GM23338 (cell line): Measurements from ENCODE around the gene CAMTA1. TPM values are rescaled to one million over a fixed set of nuclear protein-coding genes. Genes with fewer than 3 reads are reported as not detected.

Experiments used
- ATAC-seq: fragments of 200-7000 bp; cut with Tn5 transposase; 3 replicates; pipeline ENCODE4 v1.9.1; 2020
- DNase-seq: peaks from one replicate; pipeline ENCODE4 v3.0.0-alpha.2; 2015; ENCODE audit warnings: low spot score
- H2AFZ ChIP-seq: fragments of 200-600 bp; sonication (generic); 2 replicates; pipeline ENCODE4 v1.8.0; 2016; ENCODE audit warnings: antibody characterized with exemption, mild to moderate bottlenecking, moderate library complexity
- H3F3A ChIP-seq: fragments of 200-600 bp; sonication (generic); replicated peaks from 2 replicates; pipeline ENCODE4 v1.8.0; 2017; ENCODE audit warnings: antibody characterized with exemption, mixed run types, low read depth
- H3K27ac ChIP-seq: fragments of 200-600 bp; sonication (generic); 2 replicates; pipeline ENCODE4 v1.6.1; 2016; ENCODE audit warnings: low read depth
- H3K27me3 ChIP-seq: fragments of 200-600 bp; sonication (generic); 2 replicates; pipeline ENCODE4 v1.8.0; 2016; ENCODE audit warnings: mild to moderate bottlenecking, mixed run types, moderate library complexity; ENCODE audit not compliant: insufficient read depth
- H3K36me3 ChIP-seq: fragments of 200-600 bp; sonication (generic); 2 replicates; pipeline ENCODE4 v1.8.0; 2016; ENCODE audit warnings: mild to moderate bottlenecking; ENCODE audit not compliant: insufficient read depth
- H3K4me1 ChIP-seq: fragments of 200-600 bp; sonication (generic); 2 replicates; pipeline ENCODE4 v1.8.0; 2016; ENCODE audit warnings: mild to moderate bottlenecking, moderate library complexity; ENCODE audit not compliant: insufficient read depth
- H3K4me2 ChIP-seq: fragments of 200-600 bp; sonication (generic); 2 replicates; pipeline ENCODE4 v1.7.1; 2017; ENCODE audit warnings: mixed run types
- H3K4me3 ChIP-seq: fragments of 200-600 bp; sonication (generic); 2 replicates; pipeline ENCODE4 v1.6.1; 2016; ENCODE audit warnings: mixed run types
- H3K79me2 ChIP-seq: fragments of 200-600 bp; sonication (generic); replicated peaks from 2 replicates; pipeline ENCODE4 v1.8.0; 2017; ENCODE audit warnings: mild to moderate bottlenecking; ENCODE audit not compliant: insufficient read depth
- H3K9me2 ChIP-seq: fragments of 200-600 bp; sonication (generic); 2 replicates; pipeline ENCODE4 v1.8.0; 2017; ENCODE audit not compliant: insufficient read depth
- H4K20me1 ChIP-seq: fragments of 200-600 bp; sonication (generic); replicated peaks from 2 replicates; pipeline ENCODE4 v1.8.0; 2017; ENCODE audit warnings: mild to moderate bottlenecking; ENCODE audit not compliant: insufficient read depth
- H3K27ac Mint-ChIP-seq: 2 replicates; pipeline ENCODE4 v1.8.0; 2020; ENCODE audit warnings: inconsistent platforms, mild to moderate bottlenecking, moderate library complexity, mixed read lengths
- H3K27me3 Mint-ChIP-seq: 3 replicates; pipeline ENCODE4 v1.8.0; 2022; ENCODE audit warnings: low read depth, mild to moderate bottlenecking, moderate library complexity, mixed read lengths, inconsistent platforms; ENCODE audit not compliant: insufficient read depth, poor library complexity
- H3K36me3 Mint-ChIP-seq: 3 replicates; pipeline ENCODE4 v1.8.0; 2021; ENCODE audit warnings: low read depth, mild to moderate bottlenecking, inconsistent platforms, moderate library complexity, mixed read lengths
- H3K4me1 Mint-ChIP-seq: 3 replicates; pipeline ENCODE4 v1.8.0; 2020; ENCODE audit warnings: mild to moderate bottlenecking, inconsistent platforms, mixed read lengths
- H3K4me3 Mint-ChIP-seq: 3 replicates; pipeline ENCODE4 v1.8.0; 2021; ENCODE audit warnings: moderate library complexity, mild to moderate bottlenecking, inconsistent platforms, mixed read lengths
- H3K9me3 Mint-ChIP-seq: 3 replicates; pipeline ENCODE4 v1.8.0; 2020; ENCODE audit warnings: moderate library complexity, mild to moderate bottlenecking, inconsistent platforms, mixed read lengths
- CREB1 ChIP-seq: fragments of 250-450 bp; sonication (Bioruptor Pico); IDR thresholded peaks from 2 replicates; pipeline ENCODE4 v1.5.0; 2020; ENCODE audit warnings: low read depth, mild to moderate bottlenecking, moderate library complexity
- CTCF ChIP-seq, 2 experiments: fragments of 200-600 bp in 1 of 2; sonication (generic) in 1 of 2; conservative IDR thresholded peaks; 2 replicates each; pipeline versions ENCODE4 v1.5.1 to v1.6.1; 2016 to 2017; ENCODE audit warnings: antibody characterized with exemption in 2 of 2, low read depth in 2 of 2, mild to moderate bottlenecking in 2 of 2, moderate library complexity in 1 of 2
- ETS1 ChIP-seq: IDR thresholded peaks from 2 replicates; pipeline ENCODE4 v1.6.1; 2016; ENCODE audit warnings: antibody characterized with exemption
- EZH2 ChIP-seq: fragments of 200-600 bp; sonication (generic); IDR thresholded peaks from one replicate; pipeline ENCODE4 v1.8.0; 2017; ENCODE audit warnings: antibody characterized with exemption, mild to moderate bottlenecking, low read depth; ENCODE audit not compliant: unreplicated experiment
- EZH2phosphoT487 ChIP-seq: fragments of 200-600 bp; sonication (generic); IDR thresholded peaks from one replicate; pipeline ENCODE4 v1.8.1; 2018; ENCODE audit warnings: antibody characterized with exemption; ENCODE audit not compliant: unreplicated experiment
- JUNB ChIP-seq: IDR thresholded peaks from one replicate; pipeline ENCODE4 v1.6.1; 2016; ENCODE audit warnings: antibody characterized with exemption; ENCODE audit not compliant: unreplicated experiment
- NANOG ChIP-seq: IDR thresholded peaks from 2 replicates; pipeline ENCODE4 v1.6.1; 2016; ENCODE audit warnings: antibody characterized with exemption, borderline replicate concordance
- POLR2AphosphoS5 ChIP-seq: IDR thresholded peaks from 2 replicates; pipeline ENCODE4 v1.6.1; 2016; ENCODE audit warnings: antibody characterized with exemption, low read depth
- REST ChIP-seq: IDR thresholded peaks from one replicate; pipeline ENCODE4 v1.6.1; 2018; ENCODE audit warnings: antibody characterized with exemption; ENCODE audit not compliant: unreplicated experiment
- STAT1 ChIP-seq: IDR thresholded peaks from one replicate; pipeline ENCODE4 v1.6.1; 2016; ENCODE audit warnings: antibody characterized with exemption; ENCODE audit not compliant: unreplicated experiment
- ZNF114 ChIP-seq: fragments of 250-450 bp; sonication (Bioruptor Pico); IDR thresholded peaks from 2 replicates; pipeline ENCODE4 v1.5.0; 2020; ENCODE audit warnings: mild to moderate bottlenecking, moderate library complexity
- ZNF331 ChIP-seq: fragments of 250-450 bp; sonication (Bioruptor Pico); IDR thresholded peaks from 2 replicates; pipeline ENCODE4 v1.5.0; 2020; ENCODE audit warnings: low read depth, mild to moderate bottlenecking, moderate library complexity
- ZNF462 ChIP-seq: fragments of 250-450 bp; sonication (Bioruptor Pico); IDR thresholded peaks from 2 replicates; pipeline ENCODE4 v1.5.0; 2020; ENCODE audit warnings: mild to moderate bottlenecking, moderate library complexity
- polyA plus RNA-seq: library from polyadenylated mRNA; unstranded; fragments of >200 nt; fragmentation: Nextera tagmentation; extraction: Ambion mirVana; gene quantifications from 2 replicates; pipeline ENCODE4 v1.2.1, GENCODE V29; 2016
- total RNA-seq: library from RNA; depleted of rRNA; stranded (reverse); fragments of >200 nt; shearing (Covaris generic); gene quantifications from 2 replicates; pipeline ENCODE4 v1.2.3, GENCODE V29; 2014

Gene CAMTA1
- total and polyA plus RNA-seq, 2 experiments from 2014 or later, result 115 to 519 TPM

- peaks cover 12% of the 10 kb centered on the region for H3K4me1 Mint-ChIP-seq
- Histone ChIP-seq H3K4me2 (no peak overlapping the region), H3K4me1 (no peaks in the 10 kb centered on the region; the same call in 1 of the 2 replicates), H4K20me1 (no peaks in the 10 kb centered on the region), H3K79me2 (no peaks in the 10 kb centered on the region), H3K27ac (no peak overlapping the region), H3F3A (0 out of 2 replicates have a peak, but pooled peaks cover 5% of the 10 kb centered on the region), H3K9me2 (no peaks in the 10 kb centered on the region), H2AFZ (no peak overlapping the region), H3K4me3 (no peak overlapping the region), H3K36me3 (no peaks in the 10 kb centered on the region), H3K27me3 (peaks cover 25% of the 10 kb centered on the region)
- peaks cover 30% of the 10 kb centered on the region for H3K27me3 Mint-ChIP-seq
- DNase-seq (no peak), ATAC-seq (no peak)
- H3K4me3 Mint-ChIP-seq, result no peak overlapping the region
- no peaks in the 10 kb centered on the region for H3K36me3 Mint-ChIP-seq
- H3K9me3 Mint-ChIP-seq, result no peaks in the 10 kb centered on the region; the same call in 2 of the 3 replicates
- H3K27ac Mint-ChIP-seq, result no peak overlapping the region
- TF ChIP-seq ZNF114 (CRISPR knock-in tag) (no peak), JUNB (no peak), EZH2phosphoT487 (no peak), ETS1 (no peak), ZNF462 (no peak), NANOG (no peak), POLR2AphosphoS5 (no peak), ZNF331 (CRISPR knock-in tag) (no peak), REST (no peak), CREB1 (CRISPR knock-in tag) (no peak), CTCF (conservative IDR thresholded peaks at IDR 0.05; ENCODE audit: low read depth in 2 of 2) (no peak), STAT1 (no peak), EZH2 (no peak)
These were observed 898.3 kb downstream of the CAMTA1 start for GRCh38 chr1:7683521-7683920.
